HL-60 (cell line): ENCODE results near the gene MEF2A.

Source experiments
- DNase-seq, 2 experiments: peaks; one replicate each; pipeline ENCODE4 v3.0.0-alpha.2; 2010 to 2020; ENCODE audit warnings: low read depth in 1 of 2, low spot score in 1 of 2
- H3K27ac ChIP-seq: fragments of 250-450 bp; sonication (Bioruptor Pico); replicated peaks from 2 replicates; pipeline ENCODE4 v1.5.1; 2020; ENCODE audit warnings: mild to moderate bottlenecking, moderate library complexity
- H3K27me3 ChIP-seq: fragments of 250-450 bp; sonication (Bioruptor Pico); 2 replicates; pipeline ENCODE4 v1.5.1; 2021; ENCODE audit warnings: mild to moderate bottlenecking, moderate library complexity; ENCODE audit not compliant: insufficient read depth, poor library complexity, severe bottlenecking
- H3K4me3 ChIP-seq: replicated peaks from 2 replicates; pipeline ENCODE4 v1.5.1; 2011; ENCODE audit warnings: mild to moderate bottlenecking, control low read depth, low read length; ENCODE audit not compliant: insufficient read depth
- GABPA ChIP-seq: IDR thresholded peaks from 2 replicates; pipeline ENCODE4 v1.6.1; 2012; ENCODE audit warnings: low read depth
- POLR2AphosphoS5 ChIP-seq: IDR thresholded peaks from 2 replicates; pipeline ENCODE4 v1.6.1; 2012; ENCODE audit warnings: low read depth
- REST ChIP-seq: IDR thresholded peaks from 2 replicates; pipeline ENCODE4 v1.6.1; 2012; ENCODE audit warnings: low read depth; ENCODE audit not compliant: insufficient replicate concordance
- SPI1 ChIP-seq: IDR thresholded peaks from 2 replicates; pipeline ENCODE4 v1.6.1; 2012; ENCODE audit warnings: low read depth, mild to moderate bottlenecking, borderline replicate concordance
- TF ChIP-seq, protein P1 (sequence below): IDR thresholded peaks from one replicate; pipeline ENCODE4 v1.5.1; 2011; ENCODE audit warnings: low read length, control low read depth, inconsistent platforms; ENCODE audit not compliant: insufficient read depth

The MEF2A gene

GRCh38 chr15:99542828-99543227, 23.0 kb upstream of the MEF2A start:
- no peak for DNase-seq
- no peak for TF ChIP-seq SPI1
- no peak for TF ChIP-seq GABPA
- TF ChIP-seq, protein P1, sequence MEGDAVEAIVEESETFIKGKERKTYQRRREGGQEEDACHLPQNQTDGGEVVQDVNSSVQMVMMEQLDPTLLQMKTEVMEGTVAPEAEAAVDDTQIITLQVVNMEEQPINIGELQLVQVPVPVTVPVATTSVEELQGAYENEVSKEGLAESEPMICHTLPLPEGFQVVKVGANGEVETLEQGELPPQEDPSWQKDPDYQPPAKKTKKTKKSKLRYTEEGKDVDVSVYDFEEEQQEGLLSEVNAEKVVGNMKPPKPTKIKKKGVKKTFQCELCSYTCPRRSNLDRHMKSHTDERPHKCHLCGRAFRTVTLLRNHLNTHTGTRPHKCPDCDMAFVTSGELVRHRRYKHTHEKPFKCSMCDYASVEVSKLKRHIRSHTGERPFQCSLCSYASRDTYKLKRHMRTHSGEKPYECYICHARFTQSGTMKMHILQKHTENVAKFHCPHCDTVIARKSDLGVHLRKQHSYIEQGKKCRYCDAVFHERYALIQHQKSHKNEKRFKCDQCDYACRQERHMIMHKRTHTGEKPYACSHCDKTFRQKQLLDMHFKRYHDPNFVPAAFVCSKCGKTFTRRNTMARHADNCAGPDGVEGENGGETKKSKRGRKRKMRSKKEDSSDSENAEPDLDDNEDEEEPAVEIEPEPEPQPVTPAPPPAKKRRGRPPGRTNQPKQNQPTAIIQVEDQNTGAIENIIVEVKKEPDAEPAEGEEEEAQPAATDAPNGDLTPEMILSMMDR, result no peak
- no peak for TF ChIP-seq REST
- TF ChIP-seq POLR2AphosphoS5, result no peak
- H3K27ac ChIP-seq, result no peak overlapping the region
- no peaks in the 10 kb centered on the region for H3K27me3 ChIP-seq
- no peak overlapping the region for H3K4me3 ChIP-seq

DNA sequence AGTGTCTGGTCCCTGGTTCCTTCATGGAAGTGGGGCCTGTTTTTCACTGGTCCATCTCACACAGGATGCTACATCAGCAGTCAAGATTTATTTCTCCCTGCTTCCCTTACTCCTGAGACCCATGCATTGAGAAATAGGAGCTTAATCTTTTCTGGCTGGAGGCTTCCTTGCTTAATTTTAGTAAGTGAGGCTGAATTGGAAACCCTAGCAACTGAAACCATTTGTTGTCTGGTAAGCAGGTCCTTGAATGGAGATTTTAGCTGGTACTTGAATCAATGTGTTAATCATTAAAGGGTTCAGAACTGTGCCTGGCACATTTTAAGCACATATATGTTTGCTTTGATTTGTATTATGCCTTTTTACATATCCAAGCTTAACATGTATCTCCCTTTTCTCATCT, 20.2 kb upstream of the MEF2A start:
- Histone ChIP-seq H3K4me3 (no peak overlapping the region), H3K27me3 (no peaks in the 10 kb centered on the region), H3K27ac (no peak overlapping the region)
- no peak for TF ChIP-seq SPI1
- TF ChIP-seq, protein P1, result no peak
- no peak for TF ChIP-seq POLR2AphosphoS5
- TF ChIP-seq REST, result no peak
- TF ChIP-seq GABPA, result no peak
- no peak for DNase-seq

GRCh38 chr15:99546441-99547100, 19.2 kb upstream of the MEF2A start:
- TF ChIP-seq, protein P1, result no peak
- TF ChIP-seq REST (no peak), GABPA (no peak), POLR2AphosphoS5 (no peak), SPI1 (no peak)
- no peak overlapping the region for H3K4me3 ChIP-seq
- no peak for DNase-seq
- no peak overlapping the region for H3K27ac ChIP-seq
- no peaks in the 10 kb centered on the region for H3K27me3 ChIP-seq
